ENCODE data around the gene PLCB1.

The PLCB1 gene

DNA sequence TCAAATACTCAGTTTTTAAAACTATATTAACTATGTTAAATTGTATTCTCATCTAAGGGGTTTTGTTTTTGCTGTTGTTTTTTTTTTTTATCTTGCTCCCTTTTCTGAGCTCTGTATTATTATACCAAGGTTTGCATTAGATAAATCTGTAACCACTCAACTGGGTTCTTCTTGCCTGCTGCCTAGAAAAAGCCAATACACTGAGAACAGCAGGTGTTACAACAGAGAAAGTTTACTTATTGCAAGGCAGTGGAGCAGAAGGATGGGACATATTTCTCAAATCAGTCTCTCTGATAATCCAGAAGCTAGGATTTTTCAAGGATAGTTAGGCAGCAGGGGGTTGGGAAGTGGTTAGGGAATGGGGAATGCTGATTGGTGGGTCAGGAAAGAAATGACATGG lies 558.0 kb downstream of the PLCB1 start:
- Histone ChIP-seq H2AFZ (ENCODE audit: low read depth) (no peak overlapping the region), H3K27me3 (ENCODE audit: insufficient read depth, low read depth) (no peaks in the 10 kb centered on the region), H3K79me2 (ENCODE audit: insufficient read depth, low read depth) (no peaks in the 10 kb centered on the region), H3K9ac (no peak overlapping the region), H3K4me1 (ENCODE audit: low read depth, poor library complexity, severe bottlenecking) (no peaks in the 10 kb centered on the region), H4K20me1 (ENCODE audit: insufficient read depth) (no peaks in the 10 kb centered on the region), H3K36me3 (ENCODE audit: insufficient read depth) (no peaks in the 10 kb centered on the region), H3K4me2 (no peak overlapping the region), H3K27ac (no peak overlapping the region), H3K4me3 (IDR thresholded peaks at IDR 0.05; ENCODE audit: insufficient read depth, low read depth, low read length) (no peak overlapping the region)
- no peak for TF ChIP-seq CTCF (conservative IDR thresholded peaks at IDR 0.05; ENCODE audit: low read depth, low read length)

GRCh38 chr20:8693709-8694108 lies 561.6 kb downstream of the PLCB1 start:
- H3K27me3 ChIP-seq (ENCODE audit: insufficient read depth, low read depth): no peaks in the 10 kb centered on the region
- no peaks in the 10 kb centered on the region for H3K36me3 ChIP-seq (ENCODE audit: insufficient read depth)
- no peak overlapping the region for H2AFZ ChIP-seq (ENCODE audit: low read depth)
- no peaks in the 10 kb centered on the region for H3K79me2 ChIP-seq (ENCODE audit: insufficient read depth, low read depth)
- no peaks in the 10 kb centered on the region for H4K20me1 ChIP-seq (ENCODE audit: insufficient read depth)
- no peaks in the 10 kb centered on the region for H3K4me1 ChIP-seq (ENCODE audit: low read depth, poor library complexity, severe bottlenecking)
- TF ChIP-seq CTCF (conservative IDR thresholded peaks at IDR 0.05; ENCODE audit: low read depth, low read length): no peak
- H3K4me3 ChIP-seq (IDR thresholded peaks at IDR 0.05; ENCODE audit: insufficient read depth, low read depth, low read length): no peak overlapping the region
- no peak overlapping the region for H3K27ac ChIP-seq
- no peak overlapping the region for H3K4me2 ChIP-seq
- H3K9ac ChIP-seq: no peak overlapping the region

DNA sequence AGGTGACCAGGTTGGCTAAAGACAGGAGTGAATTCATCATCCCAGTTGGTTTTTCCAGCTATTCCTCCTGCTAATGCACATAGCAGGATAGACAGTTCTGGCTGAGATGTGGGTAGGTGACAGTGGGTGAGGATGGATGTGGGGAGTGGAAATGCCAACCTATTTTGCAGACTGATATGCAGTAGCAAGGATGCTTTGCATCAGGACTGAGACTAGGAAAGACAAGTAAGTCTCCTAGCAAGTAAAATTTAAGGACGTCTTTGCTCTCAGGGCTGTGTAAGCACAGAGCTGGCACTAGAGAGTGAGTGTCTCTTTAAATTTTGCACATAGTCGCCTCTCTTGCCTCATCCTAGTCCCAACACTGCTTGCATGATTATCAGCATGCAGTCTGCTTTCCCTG lies 568.7 kb downstream of the PLCB1 start:
- no peaks in the 10 kb centered on the region for H3K4me1 ChIP-seq (ENCODE audit: low read depth, poor library complexity, severe bottlenecking)
- no peak overlapping the region for H3K27ac ChIP-seq
- no peaks in the 10 kb centered on the region for H4K20me1 ChIP-seq (ENCODE audit: insufficient read depth)
- no peak overlapping the region for H3K4me3 ChIP-seq (IDR thresholded peaks at IDR 0.05; ENCODE audit: insufficient read depth, low read depth, low read length)
- no peaks in the 10 kb centered on the region for H3K79me2 ChIP-seq (ENCODE audit: insufficient read depth, low read depth)
- no peak for TF ChIP-seq CTCF (conservative IDR thresholded peaks at IDR 0.05; ENCODE audit: low read depth, low read length)
- no peak overlapping the region for H2AFZ ChIP-seq (ENCODE audit: low read depth)
- no peaks in the 10 kb centered on the region for H3K27me3 ChIP-seq (ENCODE audit: insufficient read depth, low read depth)
- H3K4me2 ChIP-seq: no peak overlapping the region
- H3K9ac ChIP-seq: no peak overlapping the region
- H3K36me3 ChIP-seq (ENCODE audit: insufficient read depth): no peaks in the 10 kb centered on the region

DNA sequence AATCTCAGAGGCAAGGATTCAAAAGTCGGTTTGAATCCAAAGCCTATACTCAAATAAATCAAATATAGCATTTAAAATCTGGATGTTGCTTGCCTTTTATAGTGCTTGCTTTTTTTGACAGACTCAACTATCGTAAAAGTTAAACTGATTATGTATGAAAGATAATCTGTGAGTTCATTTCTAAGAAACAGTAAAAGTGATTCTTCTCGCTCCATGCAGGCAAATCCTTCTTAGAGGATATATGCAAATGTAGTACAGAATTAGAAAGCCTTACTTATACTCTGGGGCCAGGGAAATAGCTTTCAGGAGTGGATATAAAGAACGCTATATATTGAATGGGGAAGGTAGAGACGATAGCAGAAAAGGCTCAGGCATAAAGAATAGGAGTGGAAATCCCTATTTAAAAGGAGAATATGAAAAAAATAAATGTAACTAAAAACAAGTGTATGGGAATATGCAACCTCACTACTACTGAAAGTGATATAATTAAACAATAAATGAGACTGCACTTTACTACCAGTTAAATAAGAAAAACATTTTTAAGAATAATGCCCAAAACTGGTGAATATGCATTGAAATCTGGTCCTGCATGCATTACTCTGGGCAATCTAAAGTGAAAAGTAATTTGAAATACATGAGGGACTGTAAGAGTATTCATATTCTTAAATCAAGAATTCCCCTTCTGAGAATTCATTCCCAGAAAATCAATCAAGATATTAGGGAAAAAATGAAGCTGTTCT lies 575.1 kb downstream of the PLCB1 start:
- Histone ChIP-seq H3K4me3 (IDR thresholded peaks at IDR 0.05; ENCODE audit: insufficient read depth, low read depth, low read length) (no peak overlapping the region), H3K79me2 (ENCODE audit: insufficient read depth, low read depth) (no peaks in the 10 kb centered on the region), H3K27ac (no peak overlapping the region), H3K27me3 (ENCODE audit: insufficient read depth, low read depth) (no peaks in the 10 kb centered on the region), H3K36me3 (ENCODE audit: insufficient read depth) (no peaks in the 10 kb centered on the region), H3K4me2 (no peak overlapping the region), H3K9ac (no peak overlapping the region), H2AFZ (ENCODE audit: low read depth) (no peak overlapping the region), H3K4me1 (ENCODE audit: low read depth, poor library complexity, severe bottlenecking) (no peaks in the 10 kb centered on the region), H4K20me1 (ENCODE audit: insufficient read depth) (no peaks in the 10 kb centered on the region)
- TF ChIP-seq CTCF (conservative IDR thresholded peaks at IDR 0.05; ENCODE audit: low read depth, low read length): no peak

Data from KMS-11 (cell line).